HepG2 (cell line): Measurements from ENCODE around the gene ZNF628. TPM values are rescaled to one million over a fixed set of nuclear protein-coding genes. Genes with fewer than 3 reads are reported as not detected.

ENCODE experiments used
- BRCA1 ChIP-seq: sonication (generic); formaldehyde crosslinking; IDR thresholded peaks from 2 replicates; pipeline ENCODE4 v1.4.0; 2020; ENCODE audit warnings: missing genetic modification reagents
- ESRRA ChIP-seq: sonication (generic); formaldehyde crosslinking; IDR thresholded peaks from 2 replicates; pipeline ENCODE4 v1.5.1; 2020; ENCODE audit warnings: mild to moderate bottlenecking, low read depth, missing genetic modification reagents
- MAFK ChIP-seq, 2 experiments: IDR thresholded peaks in 1 of 2; conservative IDR thresholded peaks in 1 of 2; 2 replicates each; pipeline ENCODE4 v1.6.1; 2011; ENCODE audit warnings: improper control_type of control experiment in 2 of 2, low read length in 2 of 2
- POLR2A ChIP-seq, 2 experiments: IDR thresholded peaks; 2 replicates each; pipeline ENCODE4 v1.6.1; 2011; ENCODE audit warnings: low read depth in 2 of 2, low read length in 2 of 2, mild to moderate bottlenecking in 1 of 2, moderate library complexity in 1 of 2; ENCODE audit not compliant: insufficient read depth in 1 of 2
- RAD21 ChIP-seq: fragments of 450-650 bp; formaldehyde crosslinking; IDR thresholded peaks from 2 replicates; pipeline ENCODE4 v1.5.0; 2020; ENCODE audit warnings: mild to moderate bottlenecking
- RARA ChIP-seq: IDR thresholded peaks from 2 replicates; pipeline ENCODE4 v1.6.1; 2016; ENCODE audit warnings: missing genetic modification reagents, missing compliant biosample characterization
- RORA ChIP-seq: sonication (generic); formaldehyde crosslinking; IDR thresholded peaks from 2 replicates; pipeline ENCODE4 v1.5.0; 2020; ENCODE audit warnings: mild to moderate bottlenecking, missing genetic modification reagents, moderate library complexity
- SAFB2 ChIP-seq: sonication (generic); formaldehyde crosslinking; IDR thresholded peaks from 2 replicates; pipeline ENCODE4 v1.5.1; 2020; ENCODE audit warnings: missing genetic modification reagents, low read depth, mild to moderate bottlenecking, borderline replicate concordance
- TBX2 ChIP-seq: sonication (generic); formaldehyde crosslinking; IDR thresholded peaks from 2 replicates; pipeline ENCODE4 v1.5.0; 2020; ENCODE audit warnings: missing genetic modification reagents, mild to moderate bottlenecking, borderline replicate concordance
- ZFP37 ChIP-seq: sonication (generic); formaldehyde crosslinking; IDR thresholded peaks from 2 replicates; pipeline ENCODE4 v1.4.0; 2020; ENCODE audit warnings: missing genetic modification reagents, borderline replicate concordance
- ZMYM4 ChIP-seq: sonication (generic); formaldehyde crosslinking; IDR thresholded peaks from 2 replicates; pipeline ENCODE4 v1.8.1; 2023; ENCODE audit warnings: mild to moderate bottlenecking, missing genetic modification reagents
- ZNF768 ChIP-seq: sonication (generic); formaldehyde crosslinking; IDR thresholded peaks from 2 replicates; pipeline ENCODE4 v1.4.0; 2020; ENCODE audit warnings: missing genetic modification reagents
- polyA plus RNA-seq, 8 experiments: library from polyadenylated mRNA; depleted of rRNA in 3 of 8; stranded (reverse) in 7 of 8; unstranded in 1 of 8; fragments of >200 nt; fragmentation: Illumina TruSeq in 4 of 8; extraction: Trizol in 4 of 8; gene quantifications; 2 replicates each; pipeline versions ENCODE4 v1.2.1 to v1.2.3, GENCODE V29; 2011 to 2016; ENCODE audit warnings: low read depth in 4 of 8, missing spikeins in 1 of 8, mixed read lengths in 1 of 8; ENCODE audit not compliant: insufficient read depth in 1 of 8
- total RNA-seq, 5 experiments: library from RNA; depleted of rRNA; stranded (reverse); fragments of >200 nt; fragmentation: Illumina TruSeq; extraction: Trizol; gene quantifications; 2 replicates each; pipeline ENCODE4 v1.2.3, GENCODE V29; 2016; ENCODE audit warnings: low read depth in 1 of 5
- TF ChIP-seq, protein P1 (sequence below): sonication (generic); formaldehyde crosslinking; IDR thresholded peaks from 2 replicates; pipeline ENCODE4 v1.5.0; 2020; ENCODE audit warnings: missing genetic modification reagents
- TF ChIP-seq, protein P2 (sequence below): sonication (generic); formaldehyde crosslinking; IDR thresholded peaks from 2 replicates; pipeline ENCODE4 v1.5.0; 2020; ENCODE audit warnings: mild to moderate bottlenecking, missing genetic modification reagents, borderline replicate concordance
- TF ChIP-seq, protein P3 (sequence below): IDR thresholded peaks from 2 replicates; pipeline ENCODE4 v1.6.1; 2018; ENCODE audit warnings: missing genetic modification reagents

The ZNF628 gene
- total and polyA plus RNA-seq, 2 of the 13 experiments (the other 11 are each of a cell fraction or from before 2014, with no cell fraction given), result 0.54 to 1.2 TPM

DNA sequence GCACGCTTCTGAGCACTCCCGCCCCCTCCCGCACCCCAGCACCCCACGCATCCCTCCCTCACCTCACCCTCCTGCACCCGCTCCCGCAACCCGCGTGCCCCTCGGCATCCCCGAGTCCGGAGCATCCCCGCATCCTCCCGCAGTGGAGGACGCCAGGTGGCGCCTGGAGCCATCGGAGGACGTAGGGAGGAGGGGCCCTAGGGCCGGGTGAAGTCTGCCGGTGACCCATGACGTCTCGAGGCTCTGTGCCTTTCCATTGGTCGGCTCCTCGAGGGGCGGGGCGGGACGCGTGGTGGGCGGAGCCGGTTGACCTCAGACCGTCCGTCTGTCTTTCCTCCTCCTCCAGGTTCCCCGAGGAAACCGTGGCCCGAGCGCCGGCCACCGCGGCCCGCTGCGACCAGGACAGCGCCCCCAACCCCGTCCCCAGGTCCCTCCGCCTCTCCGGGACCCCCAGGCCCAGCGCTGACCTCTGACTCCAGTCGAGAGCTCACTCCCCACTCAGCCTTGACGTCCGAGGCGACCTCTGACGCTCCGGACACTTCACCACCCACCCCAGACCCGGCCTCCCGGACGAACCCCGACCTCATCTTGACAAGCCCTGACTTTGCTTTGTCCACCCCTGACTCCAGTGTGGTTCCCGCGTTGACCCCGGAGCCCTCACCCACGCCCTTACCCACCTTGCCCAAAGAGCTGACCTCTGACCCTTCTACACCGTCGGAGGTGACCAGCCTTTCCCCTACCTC lies 40.6 kb downstream of the ZNF628 start (continued):
- TF ChIP-seq ESRRA (peak; percentile 88), ZNF768 (CRISPR knock-in tag) (peak; percentile 16; the same call in 1 of the 2 replicates), ZFP37 (0 out of 2 replicates have a peak, but pooled peaks have one; percentile 42), MAFK (conservative IDR thresholded peaks at IDR 0.05 in 1 of 2, IDR thresholded peaks at IDR 0.05 in 1 of 2; ENCODE audit: low read length in 2 of 2) (no peak), TBX2 (no peak), BRCA1 (CRISPR knock-in tag) (no peak), ZMYM4 (CRISPR knock-in tag) (peak; percentile 49), SAFB2 (CRISPR knock-in tag) (peak; percentile 52; the same call in 1 of the 2 replicates), RAD21 (CRISPR knock-in tag) (peak; percentile 98), RORA (CRISPR knock-in tag) (no peak), RARA (CRISPR knock-in tag) (no peak), POLR2A (IDR thresholded peaks at IDR 0.05; ENCODE audit: insufficient read depth in 1 of 2, low read depth in 2 of 2, low read length in 2 of 2) (peak in 1 of 2 experiments; percentile 46; a peak in 1 of 4 replicates)
- TF ChIP-seq, protein P1, sequence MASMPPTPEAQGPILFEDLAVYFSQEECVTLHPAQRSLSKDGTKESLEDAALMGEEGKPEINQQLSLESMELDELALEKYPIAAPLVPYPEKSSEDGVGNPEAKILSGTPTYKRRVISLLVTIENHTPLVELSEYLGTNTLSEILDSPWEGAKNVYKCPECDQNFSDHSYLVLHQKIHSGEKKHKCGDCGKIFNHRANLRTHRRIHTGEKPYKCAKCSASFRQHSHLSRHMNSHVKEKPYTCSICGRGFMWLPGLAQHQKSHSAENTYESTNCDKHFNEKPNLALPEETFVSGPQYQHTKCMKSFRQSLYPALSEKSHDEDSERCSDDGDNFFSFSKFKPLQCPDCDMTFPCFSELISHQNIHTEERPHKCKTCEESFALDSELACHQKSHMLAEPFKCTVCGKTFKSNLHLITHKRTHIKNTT (CRISPR knock-in tag), result no peak
- TF ChIP-seq, protein P2, sequence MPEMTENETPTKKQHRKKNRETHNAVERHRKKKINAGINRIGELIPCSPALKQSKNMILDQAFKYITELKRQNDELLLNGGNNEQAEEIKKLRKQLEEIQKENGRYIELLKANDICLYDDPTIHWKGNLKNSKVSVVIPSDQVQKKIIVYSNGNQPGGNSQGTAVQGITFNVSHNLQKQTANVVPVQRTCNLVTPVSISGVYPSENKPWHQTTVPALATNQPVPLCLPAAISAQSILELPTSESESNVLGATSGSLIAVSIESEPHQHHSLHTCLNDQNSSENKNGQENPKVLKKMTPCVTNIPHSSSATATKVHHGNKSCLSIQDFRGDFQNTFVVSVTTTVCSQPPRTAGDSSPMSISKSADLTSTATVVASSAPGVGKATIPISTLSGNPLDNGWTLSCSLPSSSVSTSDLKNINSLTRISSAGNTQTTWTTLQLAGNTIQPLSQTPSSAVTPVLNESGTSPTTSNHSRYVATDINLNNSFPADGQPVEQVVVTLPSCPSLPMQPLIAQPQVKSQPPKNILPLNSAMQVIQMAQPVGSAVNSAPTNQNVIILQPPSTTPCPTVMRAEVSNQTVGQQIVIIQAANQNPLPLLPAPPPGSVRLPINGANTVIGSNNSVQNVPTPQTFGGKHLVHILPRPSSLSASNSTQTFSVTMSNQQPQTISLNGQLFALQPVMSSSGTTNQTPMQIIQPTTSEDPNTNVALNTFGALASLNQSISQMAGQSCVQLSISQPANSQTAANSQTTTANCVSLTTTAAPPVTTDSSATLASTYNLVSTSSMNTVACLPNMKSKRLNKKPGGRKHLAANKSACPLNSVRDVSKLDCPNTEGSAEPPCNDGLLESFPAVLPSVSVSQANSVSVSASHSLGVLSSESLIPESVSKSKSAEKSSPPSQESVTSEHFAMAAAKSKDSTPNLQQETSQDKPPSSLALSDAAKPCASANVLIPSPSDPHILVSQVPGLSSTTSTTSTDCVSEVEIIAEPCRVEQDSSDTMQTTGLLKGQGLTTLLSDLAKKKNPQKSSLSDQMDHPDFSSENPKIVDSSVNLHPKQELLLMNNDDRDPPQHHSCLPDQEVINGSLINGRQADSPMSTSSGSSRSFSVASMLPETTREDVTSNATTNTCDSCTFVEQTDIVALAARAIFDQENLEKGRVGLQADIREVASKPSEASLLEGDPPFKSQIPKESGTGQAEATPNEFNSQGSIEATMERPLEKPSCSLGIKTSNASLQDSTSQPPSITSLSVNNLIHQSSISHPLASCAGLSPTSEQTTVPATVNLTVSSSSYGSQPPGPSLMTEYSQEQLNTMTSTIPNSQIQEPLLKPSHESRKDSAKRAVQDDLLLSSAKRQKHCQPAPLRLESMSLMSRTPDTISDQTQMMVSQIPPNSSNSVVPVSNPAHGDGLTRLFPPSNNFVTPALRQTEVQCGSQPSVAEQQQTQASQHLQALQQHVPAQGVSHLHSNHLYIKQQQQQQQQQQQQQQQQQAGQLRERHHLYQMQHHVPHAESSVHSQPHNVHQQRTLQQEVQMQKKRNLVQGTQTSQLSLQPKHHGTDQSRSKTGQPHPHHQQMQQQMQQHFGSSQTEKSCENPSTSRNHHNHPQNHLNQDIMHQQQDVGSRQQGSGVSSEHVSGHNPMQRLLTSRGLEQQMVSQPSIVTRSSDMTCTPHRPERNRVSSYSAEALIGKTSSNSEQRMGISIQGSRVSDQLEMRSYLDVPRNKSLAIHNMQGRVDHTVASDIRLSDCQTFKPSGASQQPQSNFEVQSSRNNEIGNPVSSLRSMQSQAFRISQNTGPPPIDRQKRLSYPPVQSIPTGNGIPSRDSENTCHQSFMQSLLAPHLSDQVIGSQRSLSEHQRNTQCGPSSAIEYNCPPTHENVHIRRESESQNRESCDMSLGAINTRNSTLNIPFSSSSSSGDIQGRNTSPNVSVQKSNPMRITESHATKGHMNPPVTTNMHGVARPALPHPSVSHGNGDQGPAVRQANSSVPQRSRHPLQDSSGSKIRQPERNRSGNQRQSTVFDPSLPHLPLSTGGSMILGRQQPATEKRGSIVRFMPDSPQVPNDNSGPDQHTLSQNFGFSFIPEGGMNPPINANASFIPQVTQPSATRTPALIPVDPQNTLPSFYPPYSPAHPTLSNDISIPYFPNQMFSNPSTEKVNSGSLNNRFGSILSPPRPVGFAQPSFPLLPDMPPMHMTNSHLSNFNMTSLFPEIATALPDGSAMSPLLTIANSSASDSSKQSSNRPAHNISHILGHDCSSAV (CRISPR knock-in tag), result no peak
- TF ChIP-seq, protein P3, sequence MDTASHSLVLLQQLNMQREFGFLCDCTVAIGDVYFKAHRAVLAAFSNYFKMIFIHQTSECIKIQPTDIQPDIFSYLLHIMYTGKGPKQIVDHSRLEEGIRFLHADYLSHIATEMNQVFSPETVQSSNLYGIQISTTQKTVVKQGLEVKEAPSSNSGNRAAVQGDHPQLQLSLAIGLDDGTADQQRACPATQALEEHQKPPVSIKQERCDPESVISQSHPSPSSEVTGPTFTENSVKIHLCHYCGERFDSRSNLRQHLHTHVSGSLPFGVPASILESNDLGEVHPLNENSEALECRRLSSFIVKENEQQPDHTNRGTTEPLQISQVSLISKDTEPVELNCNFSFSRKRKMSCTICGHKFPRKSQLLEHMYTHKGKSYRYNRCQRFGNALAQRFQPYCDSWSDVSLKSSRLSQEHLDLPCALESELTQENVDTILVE, result peak; percentile 67; the same call in 1 of the 2 replicates
